Measurements from ENCODE around the gene ZNF674. TPM values are rescaled to one million over a fixed set of nuclear protein-coding genes. Genes with fewer than 3 reads are reported as not detected.

Gene ZNF674
- total and polyA plus RNA-seq, 2 donors (not counting 1 experiment from before 2014, with no cell fraction given): 0.84 to 2.3 TPM

DNA sequence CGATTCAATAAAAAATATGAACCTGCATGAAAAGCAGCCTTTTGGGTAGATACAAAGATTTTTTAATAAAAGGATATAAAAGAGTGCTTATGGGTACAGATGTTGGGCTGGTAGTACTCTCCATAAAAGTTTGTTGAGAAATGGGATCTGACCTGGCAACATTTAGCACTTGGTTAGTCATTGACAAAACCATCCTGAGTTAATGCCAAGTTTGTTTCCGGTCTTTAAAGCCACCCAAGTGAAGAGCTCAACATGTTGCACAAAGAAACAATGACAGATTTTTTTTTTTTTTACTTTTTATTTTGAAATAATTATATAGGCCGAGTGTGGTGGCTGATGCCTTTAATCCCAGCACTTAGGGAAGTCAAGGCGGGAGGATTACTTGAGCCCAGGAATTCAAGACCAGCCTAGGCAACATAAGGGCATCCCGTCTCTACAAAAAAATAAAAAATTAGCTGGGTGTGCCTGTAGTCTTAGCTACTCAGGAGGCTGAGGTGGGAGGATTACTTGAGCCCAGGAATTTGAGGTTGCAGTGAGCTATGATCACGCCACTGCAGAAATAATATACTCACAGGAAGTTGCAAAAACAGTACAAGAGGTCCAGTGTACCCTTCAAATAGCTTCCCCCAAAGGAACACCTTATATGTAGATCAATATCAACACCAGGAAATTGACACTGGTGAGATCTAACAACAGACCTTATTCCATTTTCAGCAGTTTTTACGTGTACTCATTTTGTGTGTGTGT, 44.9 kb upstream of the ZNF674 start:
- ATAC-seq (ENCODE audit: low read depth): no peak
- Histone ChIP-seq H2AFZ (ENCODE audit: insufficient read depth, low read depth, low read length, poor library complexity, severe bottlenecking) (no peak overlapping the region), H4K20me1 (ENCODE audit: control insufficient read depth, insufficient read depth, low read length, poor library complexity, severe bottlenecking) (no peaks in the 10 kb centered on the region), H3K79me2 (ENCODE audit: control insufficient read depth, insufficient read depth, low read length) (no peaks in the 10 kb centered on the region), H3K9me3 (ENCODE audit: control extremely low read depth in 1 of 3, control insufficient read depth in 2 of 3, insufficient read depth in 1 of 3, low read length in 2 of 3) (no peaks in the 10 kb centered on the region), H3K9ac (ENCODE audit: low read length) (no peak overlapping the region), H3K4me3 (ENCODE audit: control extremely low read depth in 1 of 5, extremely low read depth in 1 of 5, insufficient read depth in 1 of 5, low read depth in 2 of 5, low read length in 4 of 5) (no peak overlapping the region), H3K27ac (ENCODE audit: low read length in 2 of 2) (no peak overlapping the region), H3K27me3 (replicated peaks in 1 of 4; ENCODE audit: control extremely low read depth in 1 of 4, control insufficient read depth in 3 of 4, insufficient read depth in 4 of 4, low read length in 3 of 4) (no peaks in the 10 kb centered on the region), H3K4me2 (replicated peaks; ENCODE audit: low read depth, low read length, poor library complexity, severe bottlenecking) (no peak overlapping the region), H3K4me1 (ENCODE audit: control insufficient read depth in 2 of 2, insufficient read depth in 2 of 2, low read length in 2 of 2) (peaks cover 10 to 12% of the 10 kb centered on the region in 2 donors), H3K36me3 (replicated peaks in 1 of 2; ENCODE audit: control extremely low read depth in 1 of 2, control insufficient read depth in 1 of 2, extremely low read depth in 1 of 2, insufficient read depth in 2 of 2, low read length in 1 of 2) (no peaks in the 10 kb centered on the region)
- ChIA-PET POLR2A (no interaction called here), CTCF (no interaction called here)
- H3K27ac Mint-ChIP-seq: no peak overlapping the region
- no peak for TF ChIP-seq EZH2 (IDR thresholded peaks at IDR 0.05; ENCODE audit: borderline replicate concordance, insufficient read depth, low read depth, low read length, poor library complexity, severe bottlenecking)
- TF ChIP-seq, protein P1, sequence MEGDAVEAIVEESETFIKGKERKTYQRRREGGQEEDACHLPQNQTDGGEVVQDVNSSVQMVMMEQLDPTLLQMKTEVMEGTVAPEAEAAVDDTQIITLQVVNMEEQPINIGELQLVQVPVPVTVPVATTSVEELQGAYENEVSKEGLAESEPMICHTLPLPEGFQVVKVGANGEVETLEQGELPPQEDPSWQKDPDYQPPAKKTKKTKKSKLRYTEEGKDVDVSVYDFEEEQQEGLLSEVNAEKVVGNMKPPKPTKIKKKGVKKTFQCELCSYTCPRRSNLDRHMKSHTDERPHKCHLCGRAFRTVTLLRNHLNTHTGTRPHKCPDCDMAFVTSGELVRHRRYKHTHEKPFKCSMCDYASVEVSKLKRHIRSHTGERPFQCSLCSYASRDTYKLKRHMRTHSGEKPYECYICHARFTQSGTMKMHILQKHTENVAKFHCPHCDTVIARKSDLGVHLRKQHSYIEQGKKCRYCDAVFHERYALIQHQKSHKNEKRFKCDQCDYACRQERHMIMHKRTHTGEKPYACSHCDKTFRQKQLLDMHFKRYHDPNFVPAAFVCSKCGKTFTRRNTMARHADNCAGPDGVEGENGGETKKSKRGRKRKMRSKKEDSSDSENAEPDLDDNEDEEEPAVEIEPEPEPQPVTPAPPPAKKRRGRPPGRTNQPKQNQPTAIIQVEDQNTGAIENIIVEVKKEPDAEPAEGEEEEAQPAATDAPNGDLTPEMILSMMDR (IDR thresholded peaks at IDR 0.05): no peak
- H3K27me3 Mint-ChIP-seq: no peaks in the 10 kb centered on the region
- WGBS (ENCODE audit: insufficient coverage): no CpG with 5 or more reads among the region's 7 CpGs
- no peak for DNase-seq
- peaks cover 14% of the 10 kb centered on the region for H3K4me1 Mint-ChIP-seq
- intact Hi-C loops (cut with micrococcal nuclease): no loop called here
- no peak overlapping the region for H3K4me3 Mint-ChIP-seq
- H3K9me3 Mint-ChIP-seq (ENCODE audit: insufficient read depth): no peaks in the 10 kb centered on the region

DNA sequence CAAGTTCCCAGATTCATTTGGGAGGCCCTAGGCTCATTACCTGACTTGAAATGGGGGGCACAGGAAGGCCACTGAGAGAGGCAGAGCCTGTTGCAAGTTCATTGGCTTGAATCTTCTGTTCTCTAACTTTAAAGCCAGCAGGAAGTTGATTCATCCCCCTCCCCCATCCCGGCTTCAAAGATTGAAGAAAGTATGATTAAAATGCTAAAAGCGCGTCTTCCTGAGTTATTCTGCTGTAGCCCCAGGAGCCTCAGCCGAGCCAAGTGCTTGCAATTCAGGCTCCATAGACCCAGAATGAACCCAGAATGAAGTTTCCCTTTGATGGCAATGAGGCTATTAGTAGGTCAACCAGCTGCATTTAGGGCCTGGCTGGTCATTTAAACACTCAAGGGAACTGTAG, 43.0 kb upstream of the ZNF674 start:
- Histone ChIP-seq H3K4me3 (ENCODE audit: control extremely low read depth in 1 of 5, extremely low read depth in 1 of 5, insufficient read depth in 1 of 5, low read depth in 2 of 5, low read length in 4 of 5) (no peak overlapping the region), H3K27ac (ENCODE audit: low read length in 2 of 2) (no peak overlapping the region), H4K20me1 (ENCODE audit: control insufficient read depth, insufficient read depth, low read length, poor library complexity, severe bottlenecking) (no peaks in the 10 kb centered on the region), H3K4me1 (ENCODE audit: control insufficient read depth in 2 of 2, insufficient read depth in 2 of 2, low read length in 2 of 2) (peaks cover 10 to 12% of the 10 kb centered on the region in 2 donors), H3K4me2 (replicated peaks; ENCODE audit: low read depth, low read length, poor library complexity, severe bottlenecking) (peak overlapping the region; percentile 17), H3K9ac (ENCODE audit: low read length) (no peak overlapping the region), H3K36me3 (replicated peaks in 1 of 2; ENCODE audit: control extremely low read depth in 1 of 2, control insufficient read depth in 1 of 2, extremely low read depth in 1 of 2, insufficient read depth in 2 of 2, low read length in 1 of 2) (no peaks in the 10 kb centered on the region), H3K9me3 (ENCODE audit: control extremely low read depth in 1 of 3, control insufficient read depth in 2 of 3, insufficient read depth in 1 of 3, low read length in 2 of 3) (no peaks in the 10 kb centered on the region), H2AFZ (ENCODE audit: insufficient read depth, low read depth, low read length, poor library complexity, severe bottlenecking) (peak overlapping the region; percentile 9), H3K27me3 (replicated peaks in 1 of 4; ENCODE audit: control extremely low read depth in 1 of 4, control insufficient read depth in 3 of 4, insufficient read depth in 4 of 4, low read length in 3 of 4) (no peaks in the 10 kb centered on the region), H3K79me2 (ENCODE audit: control insufficient read depth, insufficient read depth, low read length) (no peaks in the 10 kb centered on the region)
- Mint-ChIP-seq H3K27me3 (no peaks in the 10 kb centered on the region), H3K9me3 (ENCODE audit: insufficient read depth) (no peaks in the 10 kb centered on the region), H3K27ac (peak overlapping the region; percentile 41), H3K4me1 (peaks cover 14% of the 10 kb centered on the region), H3K4me3 (peak overlapping the region; percentile 29)
- intact Hi-C loops (cut with micrococcal nuclease): no loop called here
- DNase-seq (no peak), ATAC-seq (ENCODE audit: low read depth) (no peak)
- POLR2A ChIA-PET: no interaction called here
- WGBS (ENCODE audit: insufficient coverage): no CpG with 5 or more reads among the region's 4 CpGs
- no peak for TF ChIP-seq EZH2 (IDR thresholded peaks at IDR 0.05; ENCODE audit: borderline replicate concordance, insufficient read depth, low read depth, low read length, poor library complexity, severe bottlenecking)
- TF ChIP-seq, protein P1 (IDR thresholded peaks at IDR 0.05): no peak
- CTCF ChIA-PET: no interaction called here
